AG08395 (cell line): ENCODE data around the gene GALNT16.

Experiments used
- DNase-seq: peaks from one replicate; pipeline ENCODE4 v3.0.0; 2012; ENCODE audit warnings: mixed read lengths, low spot score

GALNT16 gene

DNA sequence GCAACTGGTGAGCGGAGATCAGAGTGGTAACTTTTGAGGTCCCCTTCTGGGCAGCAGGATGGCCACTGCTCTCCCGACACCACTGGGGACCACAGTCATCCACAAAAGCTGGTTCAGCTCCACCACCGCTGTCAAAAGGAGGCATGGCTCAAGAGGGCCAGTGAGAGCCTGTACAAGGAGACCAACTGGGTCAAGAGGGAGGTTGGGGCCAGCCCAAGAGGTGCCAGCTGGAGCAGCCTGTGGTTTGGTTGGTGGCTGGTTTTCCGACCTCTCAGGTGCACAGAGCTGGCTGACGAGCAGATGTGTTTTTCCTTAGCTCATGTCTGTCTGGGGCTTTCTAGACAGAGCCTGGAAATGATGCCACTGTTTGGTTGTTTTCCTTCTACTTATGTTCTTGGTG, 78.0 kb downstream of the GALNT16 start:
- DNase-seq: no peak

DNA sequence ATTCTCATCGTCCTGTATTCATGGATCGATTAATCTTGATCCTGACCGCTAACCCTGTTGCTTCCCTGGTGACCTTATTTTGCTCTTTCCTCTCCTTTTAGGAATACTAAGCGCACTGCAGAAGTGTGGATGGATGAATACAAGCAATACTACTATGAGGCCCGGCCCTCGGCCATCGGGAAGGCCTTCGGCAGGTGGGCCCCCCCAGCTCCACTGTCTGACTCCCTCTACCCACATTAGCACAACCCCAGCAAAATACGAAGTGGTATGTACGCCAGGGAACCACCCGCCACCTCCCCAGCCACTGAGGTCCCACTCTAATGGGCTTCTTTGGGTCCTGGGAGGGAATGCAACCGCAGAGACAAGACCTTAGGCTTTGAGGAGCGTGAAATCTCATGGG, 79.5 kb downstream of the GALNT16 start:
- DNase-seq: no peak

DNA sequence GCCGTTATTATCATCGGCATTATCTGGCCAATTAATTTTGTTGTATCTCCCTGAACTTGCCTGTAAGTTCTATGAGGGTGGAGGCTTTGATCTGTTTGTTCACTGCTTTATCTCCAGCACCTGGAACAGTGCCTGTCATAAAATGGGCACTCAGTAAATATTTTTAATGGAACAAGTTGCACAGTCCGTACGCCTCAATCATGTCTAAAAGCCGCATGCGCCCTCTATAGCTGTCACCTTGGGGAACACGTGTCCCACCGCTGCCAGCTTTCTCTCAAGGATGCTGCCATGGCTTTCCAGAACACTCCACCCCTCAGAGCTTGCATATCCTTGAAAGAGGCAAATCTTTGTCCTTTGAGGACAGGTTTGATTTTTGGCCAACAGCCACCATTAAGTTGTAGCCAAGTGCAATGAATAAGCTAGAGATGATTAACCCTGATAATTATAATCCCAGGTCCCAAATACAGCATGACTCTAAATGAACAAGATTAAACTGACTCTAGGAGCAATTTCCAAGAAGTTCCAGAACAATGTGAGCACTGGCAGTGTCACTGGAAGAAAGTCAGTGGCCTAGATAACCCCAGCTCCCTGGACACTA, 83.1 kb downstream of the GALNT16 start:
- no peak for DNase-seq

DNA sequence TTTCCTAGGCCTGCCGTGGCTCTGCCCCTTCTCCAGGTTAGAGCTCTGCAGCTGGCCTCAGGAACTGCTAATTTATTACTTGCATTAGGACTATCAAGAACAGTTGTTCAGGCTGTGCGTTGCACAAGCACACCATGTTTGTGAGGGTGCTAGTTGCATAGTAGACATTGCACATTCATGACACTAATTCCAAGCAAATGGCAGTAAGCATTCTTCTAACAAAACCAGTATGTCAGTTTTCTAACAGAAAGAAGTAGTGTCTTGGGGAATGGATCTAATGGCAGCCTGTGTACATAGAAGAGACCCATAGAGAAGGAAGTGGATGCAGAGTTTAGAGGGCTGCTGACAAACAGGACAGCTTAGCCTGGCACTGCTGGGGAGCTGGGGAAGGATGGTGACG, 84.2 kb downstream of the GALNT16 start:
- DNase-seq: no peak

DNA sequence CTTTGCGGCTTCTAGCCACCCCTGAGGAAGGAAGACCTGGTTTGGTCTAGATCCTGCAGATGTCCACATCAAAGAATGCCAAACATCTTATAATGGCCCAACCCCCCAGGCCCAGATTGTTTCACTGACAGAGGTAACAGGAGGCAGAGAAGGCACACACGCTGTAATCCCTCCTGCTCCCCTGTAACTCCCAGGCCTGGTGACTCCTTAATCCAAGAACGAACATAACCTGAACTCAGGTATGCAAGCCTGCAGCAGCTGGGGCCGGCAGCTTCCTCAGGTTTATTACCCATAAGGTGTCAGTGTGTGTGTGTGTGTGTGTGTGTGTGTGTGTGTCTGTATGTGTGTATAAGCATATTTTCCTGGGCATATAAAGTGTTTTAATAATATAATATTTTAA, 85.4 kb downstream of the GALNT16 start:
- DNase-seq: no peak

DNA sequence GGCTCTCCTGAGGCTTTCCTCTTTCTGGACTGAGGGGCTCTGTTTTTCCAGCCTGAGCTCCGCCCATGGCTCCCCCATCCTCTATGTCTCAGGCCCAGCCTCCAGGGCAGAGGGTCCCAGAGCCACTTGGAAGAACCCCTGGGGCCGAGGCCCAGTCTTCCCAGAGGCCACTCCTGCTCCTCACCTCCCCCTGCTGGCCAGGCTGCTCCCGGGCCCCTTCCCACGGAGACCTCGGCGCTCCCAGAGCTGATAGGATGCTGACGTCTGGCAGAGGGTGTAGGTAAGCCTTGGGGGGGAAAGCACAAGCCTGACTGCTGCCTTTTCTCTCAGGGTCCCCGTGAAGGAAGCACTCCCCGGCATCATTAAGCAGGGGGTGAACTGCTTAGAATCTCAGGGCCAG, 86.8 kb downstream of the GALNT16 start:
- peak; percentile 38 for DNase-seq

DNA sequence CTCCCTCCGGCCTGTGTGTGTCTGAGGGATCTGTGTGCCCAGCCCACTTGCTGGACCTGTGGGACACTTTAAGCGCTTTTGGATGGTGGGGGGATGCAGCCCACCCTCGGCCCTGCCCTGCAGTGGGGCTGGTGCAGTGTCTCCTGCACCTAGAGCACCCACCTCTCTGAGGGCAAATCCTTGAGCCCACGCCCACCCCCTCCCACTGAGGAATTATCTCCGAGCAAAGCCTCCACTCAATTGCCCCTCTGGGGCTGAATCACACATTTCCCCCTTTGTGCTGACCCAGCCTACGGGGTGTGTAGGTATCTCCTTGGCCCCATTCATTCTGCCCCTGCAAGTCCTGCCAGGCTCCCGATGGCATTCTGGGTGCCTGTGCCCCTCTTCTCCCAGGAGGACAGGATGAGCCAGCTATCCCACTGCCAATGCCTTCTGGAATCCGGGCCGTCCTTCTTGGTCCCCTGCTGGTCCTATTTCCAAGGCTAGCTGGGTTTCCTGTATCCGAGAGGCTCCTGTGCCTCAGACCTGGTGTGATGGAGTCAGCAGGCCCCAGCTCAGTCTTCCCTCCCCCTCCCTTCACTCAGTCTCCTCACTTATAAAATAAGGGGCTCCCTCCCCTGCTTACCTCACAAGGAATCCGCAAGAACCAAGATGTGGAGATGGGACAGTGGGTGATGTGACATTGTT, 89.3 kb downstream of the GALNT16 start:
- DNase-seq: no peak

DNA sequence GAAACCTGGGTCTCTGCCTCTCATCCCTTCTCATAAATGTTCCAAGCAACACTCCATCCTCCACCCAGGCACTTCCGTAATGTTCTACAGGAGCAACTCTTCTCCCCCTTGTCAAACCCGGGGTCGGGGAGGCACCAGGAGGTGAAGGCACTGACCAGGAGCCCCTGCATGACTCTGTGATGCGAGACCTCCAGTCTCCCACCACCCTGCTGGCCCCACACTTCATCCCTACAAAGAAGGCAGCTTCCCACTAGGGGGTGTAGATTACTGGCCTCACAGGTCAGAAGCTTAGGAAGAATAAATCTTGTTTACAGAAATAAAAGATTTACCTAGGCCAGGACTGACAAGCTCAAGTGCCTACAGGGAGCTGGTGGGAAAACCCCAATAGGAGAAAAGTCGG, 90.9 kb downstream of the GALNT16 start:
- DNase-seq: no peak

DNA sequence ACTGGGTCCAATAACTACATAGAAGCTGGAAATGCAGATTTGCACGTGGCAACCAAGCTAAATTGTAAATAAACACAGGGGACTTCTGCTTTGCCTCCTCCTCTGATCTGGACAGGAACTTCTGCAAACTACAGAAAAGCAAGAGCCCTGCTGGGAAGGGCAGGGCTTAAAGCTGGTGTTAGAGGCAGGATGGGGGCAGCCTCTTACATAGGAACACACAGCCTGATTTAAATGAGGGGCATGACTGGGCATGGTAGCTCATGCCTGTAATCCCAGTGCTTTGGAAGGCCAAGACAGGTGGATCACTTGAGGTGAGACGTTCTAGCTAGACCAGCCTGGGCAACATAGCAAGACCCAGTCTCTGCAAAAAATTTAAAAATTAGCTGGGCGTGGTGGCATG, 91.4 kb downstream of the GALNT16 start:
- DNase-seq: no peak

DNA sequence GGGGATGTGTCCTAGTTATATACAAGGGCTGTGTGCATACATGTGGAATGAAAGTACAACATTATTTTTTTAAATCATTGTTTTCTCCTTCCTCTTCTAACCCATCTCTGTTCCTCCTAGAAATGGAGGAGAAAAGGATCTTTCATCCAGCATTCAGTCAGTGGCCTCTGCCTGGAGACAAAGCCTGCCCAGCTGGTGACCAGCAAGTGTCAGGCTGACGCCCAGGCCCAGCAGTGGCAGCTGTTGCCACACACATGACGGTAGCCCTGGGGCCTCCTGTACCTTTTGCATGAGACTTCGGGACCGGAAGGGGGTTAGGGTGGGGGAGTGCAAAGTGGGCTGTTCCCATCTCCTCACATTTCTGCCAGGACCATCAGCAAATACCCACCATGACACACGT, 92.0 kb downstream of the GALNT16 start:
- DNase-seq: no peak

DNA sequence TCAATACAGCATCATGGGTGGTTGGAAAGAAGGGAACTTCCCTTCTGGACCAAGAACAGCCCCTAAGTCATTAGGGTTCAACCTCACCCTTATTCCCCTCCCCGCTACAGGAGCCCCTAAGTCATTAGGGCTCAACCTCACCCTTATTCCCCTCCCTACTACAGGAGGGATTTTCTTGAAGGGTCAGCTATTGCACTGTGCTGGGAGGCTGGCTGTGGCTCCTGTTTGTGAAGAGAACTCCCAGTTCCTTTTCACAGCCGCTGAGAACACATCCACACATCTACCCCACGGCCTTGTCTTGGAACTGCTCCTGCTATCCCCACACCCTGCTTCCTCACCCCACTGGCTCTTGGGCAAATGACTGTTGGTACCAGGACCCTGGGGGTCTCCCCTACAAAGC, 93.2 kb downstream of the GALNT16 start:
- no peak for DNase-seq

DNA sequence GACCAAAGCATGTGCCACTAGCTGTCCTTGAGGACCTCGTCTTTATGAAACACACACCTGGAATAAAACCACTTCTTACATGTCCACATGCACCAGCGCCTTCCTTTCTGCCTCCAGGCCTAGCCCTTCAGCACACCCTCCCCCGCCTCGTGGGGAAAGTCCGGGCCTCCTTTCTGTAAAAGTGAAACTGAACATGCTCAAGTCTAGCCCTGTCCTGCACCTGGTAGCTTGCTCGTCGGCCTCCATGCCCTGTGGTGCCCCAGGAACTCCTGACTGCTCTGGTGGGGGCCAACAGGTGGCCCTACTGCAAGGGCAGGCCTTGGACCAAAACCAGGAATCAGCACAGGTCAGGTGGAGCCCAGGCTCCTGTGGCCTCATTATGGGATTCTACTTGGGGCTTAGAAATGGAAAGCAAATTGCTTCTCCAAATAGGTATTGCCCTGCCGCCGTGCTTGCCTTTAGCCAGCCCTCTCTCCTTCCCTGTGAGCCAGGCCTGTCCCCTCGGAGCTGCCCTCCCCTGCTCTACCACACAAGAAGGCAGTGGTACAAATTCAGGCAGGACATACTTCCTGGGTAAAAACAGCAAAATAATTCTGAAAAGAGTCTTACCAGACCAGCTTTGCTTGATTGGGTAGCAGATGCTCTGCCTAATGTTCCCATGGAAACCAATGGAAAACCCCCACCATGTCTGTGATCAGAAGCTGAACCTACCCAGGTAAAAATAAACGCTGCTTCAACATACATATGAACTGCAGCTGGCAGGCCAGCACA, 94.6 kb downstream of the GALNT16 start:
- DNase-seq: no peak

DNA sequence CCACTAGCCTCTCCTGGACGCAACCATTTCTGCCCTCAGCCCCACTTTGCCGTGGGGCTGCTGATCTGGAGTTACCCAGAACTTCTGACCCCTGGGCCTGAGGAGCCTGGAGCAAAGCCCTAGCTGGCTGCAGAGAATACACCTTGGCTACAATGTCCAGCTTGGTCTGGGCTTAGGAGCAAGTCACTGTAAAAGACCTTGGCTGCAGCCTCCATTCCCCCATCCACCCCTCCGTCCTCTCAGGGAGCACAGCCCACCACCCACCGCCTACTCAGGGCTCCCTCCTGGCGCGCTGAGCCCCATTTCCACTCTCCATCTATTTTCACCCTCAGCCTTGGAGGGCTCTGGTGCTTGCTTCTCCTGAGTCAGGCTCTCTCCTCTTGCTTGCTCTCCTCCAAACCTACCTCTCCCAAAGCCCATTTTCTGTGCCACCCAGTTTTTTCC, 95.2 kb downstream of the GALNT16 start:
- DNase-seq: no peak

DNA sequence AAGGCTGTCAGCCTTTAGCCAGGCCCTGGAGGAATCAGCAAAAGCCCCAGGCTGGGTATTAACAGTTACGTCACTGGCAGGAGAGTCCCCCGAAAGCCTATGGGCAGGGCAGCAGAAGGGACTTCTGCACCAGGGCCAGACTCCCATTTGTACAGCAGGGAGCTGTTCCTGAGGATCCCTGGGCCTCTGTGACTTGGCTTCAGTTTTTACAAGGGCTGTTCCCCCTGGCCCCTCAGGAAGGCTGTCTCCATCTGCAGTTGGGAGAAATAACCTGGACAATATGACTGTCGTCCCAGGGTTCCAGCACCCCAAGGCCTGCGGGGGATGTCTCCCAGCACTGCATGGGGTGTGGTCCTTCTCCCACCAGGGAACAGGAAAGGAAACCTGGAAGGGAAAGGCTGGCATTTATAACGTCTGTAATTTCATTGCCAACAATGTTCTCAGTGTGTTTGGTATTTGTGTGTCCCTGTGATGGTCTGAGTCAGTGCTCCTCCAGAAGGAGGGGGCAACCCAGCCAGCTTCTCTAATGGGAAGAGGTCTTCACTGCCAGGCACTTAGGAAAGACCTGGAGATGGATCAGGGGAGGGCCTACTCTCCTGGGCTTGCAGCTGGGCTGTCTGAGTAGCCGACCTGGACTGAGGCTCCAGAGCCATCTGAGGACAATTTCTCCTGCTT, 95.8 kb downstream of the GALNT16 start:
- peak; percentile 85 for DNase-seq

DNA sequence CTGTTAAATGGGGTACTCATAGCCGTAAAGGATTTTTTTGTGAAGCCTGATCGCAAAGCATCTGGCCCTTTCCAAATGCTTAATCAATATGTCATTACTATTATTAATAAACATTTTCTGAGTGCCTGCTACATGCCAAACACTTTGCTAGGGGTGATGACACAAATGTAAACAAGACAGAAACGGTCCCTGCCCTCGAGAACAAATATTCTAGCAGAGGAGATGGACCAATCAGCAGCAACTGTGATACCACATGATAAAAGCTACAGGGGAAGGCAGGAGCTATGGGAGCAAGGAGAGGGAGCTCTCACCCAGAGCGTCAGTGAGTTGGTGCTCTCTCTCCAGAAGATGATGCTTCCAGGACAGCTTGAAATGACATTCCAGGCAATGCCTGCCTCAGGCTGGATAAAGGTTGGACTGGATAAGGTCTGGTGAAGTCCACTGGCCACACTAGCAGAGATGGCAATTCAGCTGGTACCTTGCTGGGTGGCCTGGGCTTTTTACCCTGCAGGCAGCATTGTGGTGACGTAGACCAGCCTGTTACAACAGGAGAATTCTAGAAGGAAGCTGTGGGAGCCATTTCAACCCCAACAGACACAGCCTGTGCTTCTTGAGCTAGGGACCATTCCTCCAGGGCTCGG, 97.1 kb downstream of the GALNT16 start:
- no peak for DNase-seq

DNA sequence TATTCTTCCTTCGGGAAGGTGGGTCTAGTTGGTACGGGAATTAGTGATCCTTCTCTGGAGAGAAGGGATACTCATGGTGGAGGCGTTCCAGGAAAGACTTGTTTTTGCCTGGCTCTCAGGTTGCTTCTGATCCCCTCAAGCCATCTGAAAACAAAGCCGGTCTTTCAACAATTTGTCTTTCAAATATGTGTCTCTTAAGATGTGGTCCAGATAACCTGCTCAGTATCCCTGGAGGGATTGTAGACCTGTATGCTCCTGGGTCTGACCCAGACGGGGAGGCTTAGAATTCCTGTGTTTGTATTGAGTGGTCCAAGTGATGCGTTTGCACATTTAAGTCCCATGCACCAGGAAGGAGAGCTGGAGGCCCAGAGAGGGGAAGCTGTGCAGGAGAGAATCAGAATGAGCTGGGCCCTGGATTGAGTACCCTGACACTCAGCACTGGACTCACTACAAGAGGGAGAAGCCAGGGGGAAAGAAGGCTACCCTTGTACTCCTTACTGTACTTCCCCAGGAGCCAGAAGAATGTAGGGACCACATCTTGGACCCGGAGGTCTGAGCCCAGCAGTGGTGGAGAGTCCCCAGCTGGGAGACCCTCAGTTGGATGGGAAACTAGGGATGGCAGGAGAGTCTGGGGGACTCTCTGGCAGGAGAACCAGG, 97.7 kb downstream of the GALNT16 start:
- no peak for DNase-seq

DNA sequence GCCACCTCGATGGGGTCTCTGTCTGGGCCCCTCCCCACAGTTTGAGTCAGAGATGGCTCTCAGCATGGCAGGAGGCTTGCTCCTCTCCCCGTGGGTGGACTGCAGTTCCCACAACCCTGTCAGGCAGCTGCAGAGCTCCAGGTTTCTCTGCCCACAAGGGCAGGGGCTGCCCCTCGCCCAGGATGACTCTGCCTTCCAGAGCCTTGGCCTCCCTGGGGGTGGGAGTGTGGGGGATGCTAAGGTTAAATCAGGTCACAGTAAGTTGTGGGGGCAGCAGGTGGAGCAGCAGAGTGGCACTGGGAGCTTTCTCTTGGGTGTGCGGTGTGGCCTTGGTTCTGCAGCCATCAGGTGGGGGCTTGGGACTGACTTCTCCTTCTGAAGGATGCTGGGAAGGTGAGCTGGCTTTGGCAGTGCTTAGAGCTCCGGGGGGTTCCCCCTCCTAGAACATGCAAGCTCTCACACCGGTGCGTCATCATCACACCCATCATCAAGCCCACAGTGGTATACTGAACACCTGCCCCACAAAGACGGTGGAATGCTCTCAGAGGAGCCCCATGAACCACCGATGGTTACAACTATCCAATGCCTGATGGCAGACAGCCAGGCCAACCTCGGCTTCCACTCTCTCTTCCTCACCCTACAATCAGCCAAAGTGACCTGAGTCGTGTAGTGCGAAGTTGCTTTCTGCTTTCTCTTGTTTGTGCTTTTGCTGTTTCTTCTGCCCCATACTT, 98.4 kb downstream of the GALNT16 start:
- DNase-seq: no peak

DNA sequence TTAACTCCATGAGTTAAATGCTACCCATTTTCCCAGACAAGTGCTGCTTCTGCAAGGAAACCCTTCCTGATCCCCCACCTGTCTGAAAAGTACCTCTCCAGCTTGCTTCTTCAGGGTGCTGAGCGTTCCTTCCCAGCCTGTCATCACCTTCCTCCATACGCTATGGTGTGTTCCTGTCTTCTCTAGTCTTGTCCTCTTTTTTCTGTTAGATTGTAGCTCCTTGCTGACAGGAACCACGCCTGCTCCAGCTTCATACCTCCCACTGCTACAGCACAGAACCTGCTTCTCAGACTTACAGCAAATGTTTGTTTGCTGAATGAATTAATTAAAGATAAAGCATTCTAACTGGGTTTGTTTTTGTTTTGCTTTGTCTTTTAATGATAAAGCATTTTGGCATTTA, 99.0 kb downstream of the GALNT16 start:
- no peak for DNase-seq

DNA sequence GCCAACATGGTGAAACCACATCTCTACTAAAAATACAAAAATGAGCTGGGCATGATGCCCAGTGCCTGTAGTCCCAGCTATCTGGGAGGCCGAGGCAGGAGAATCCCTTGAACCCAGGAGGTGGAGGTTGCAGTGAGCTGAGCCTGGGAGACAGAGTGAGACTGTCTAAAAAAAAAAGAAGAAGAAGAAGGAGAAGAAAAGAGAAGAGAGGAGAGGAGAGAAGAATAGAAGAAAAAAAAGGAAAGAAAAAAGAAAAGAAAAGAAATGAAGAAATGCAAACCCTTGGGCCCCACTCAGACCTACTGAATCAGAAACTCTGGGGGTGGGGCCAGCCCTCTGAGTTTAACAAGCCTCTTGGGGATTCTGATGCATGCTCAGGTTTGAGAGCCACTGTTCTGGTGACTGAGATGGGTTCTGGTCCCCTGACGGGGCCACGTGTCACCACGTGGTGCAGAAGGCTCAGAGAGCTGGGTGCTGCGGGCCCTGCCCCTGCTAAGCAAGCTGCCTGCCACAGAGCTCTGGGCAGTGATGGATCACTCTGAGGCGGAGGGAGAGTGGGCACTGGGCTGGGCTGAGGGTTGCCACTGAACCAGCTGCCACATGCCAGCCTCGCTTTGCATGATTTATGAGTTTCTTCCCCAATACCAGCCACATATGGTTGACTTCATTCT, 100.6 kb downstream of the GALNT16 start:
- no peak for DNase-seq

DNA sequence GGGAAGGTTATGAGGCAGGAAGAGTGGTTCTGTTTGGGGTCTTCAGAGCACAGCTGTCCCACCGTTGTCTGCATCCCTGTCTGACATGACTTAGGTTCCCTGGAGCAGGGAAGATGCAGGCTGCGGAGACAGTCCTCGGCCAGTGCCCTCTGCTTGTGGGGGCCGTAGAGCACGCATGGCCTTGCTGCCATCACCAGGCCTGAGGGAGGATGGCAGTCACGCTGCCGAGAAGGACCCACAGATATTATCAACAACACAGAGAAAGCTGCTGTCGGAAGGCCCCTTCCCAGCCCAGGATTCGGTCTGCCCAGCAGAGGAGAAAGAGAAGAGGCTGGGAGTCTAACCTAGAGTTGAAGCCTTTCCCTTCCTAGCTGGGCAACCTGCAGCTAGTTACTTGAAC, 103.1 kb downstream of the GALNT16 start:
- peak; percentile 82 for DNase-seq

DNA sequence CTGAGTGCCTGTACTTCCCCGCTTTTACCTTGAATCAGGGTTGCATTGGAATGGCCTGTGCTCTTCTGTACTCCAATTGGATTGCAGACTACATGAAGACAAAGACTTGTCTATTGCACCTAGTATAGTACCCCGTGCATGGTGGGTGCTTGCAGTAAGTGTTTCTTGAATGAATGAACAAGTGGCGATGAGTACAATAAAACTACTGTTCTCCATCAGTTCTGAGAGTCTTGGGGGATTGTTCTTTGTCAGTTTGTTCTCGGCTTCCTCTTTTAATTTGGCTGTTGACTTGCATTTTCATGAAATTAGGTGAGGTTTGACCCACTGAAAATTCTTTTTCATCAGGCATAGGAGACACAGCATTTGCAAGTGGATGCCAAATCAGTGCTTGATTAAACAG, 104.0 kb downstream of the GALNT16 start:
- DNase-seq: no peak
